ENCODE results near the gene KIF26B. TPM values are rescaled to one million over a fixed set of nuclear protein-coding genes. Genes with fewer than 3 reads are reported as not detected.
"Not testable (repeated sequence)": the region's sequence is repeated elsewhere in the genome, so short reads cannot be mapped to it uniquely, and the experiment has no call there.

The KIF26B gene
- total RNA-seq, 1 donor from 2014 or later, result 0.49 TPM

- Histone ChIP-seq H3K4me3 (no peak overlapping the region), H3K4me1 (no peaks in the 10 kb centered on the region), H3K27me3 (no peaks in the 10 kb centered on the region), H3K27ac (no peak overlapping the region), H3K9me3 (no peaks in the 10 kb centered on the region), H3K36me3 (no peaks in the 10 kb centered on the region)
- TF ChIP-seq POLR2AphosphoS5 (IDR thresholded peaks at IDR 0.05; ENCODE audit: insufficient read depth in 1 of 2, low read depth in 1 of 2) (no peak), CTCF (IDR thresholded peaks at IDR 0.05) (no peak), POLR2A (IDR thresholded peaks at IDR 0.05) (no peak)
- intact Hi-C loops (cut with DNase I), result no loop called here
- no peak for DNase-seq (ENCODE audit: extremely low spot score in 2 of 2)
These were observed 162.4 kb downstream of the KIF26B start for GRCh38 chr1:245317217-245317616.

- no peaks in the 10 kb centered on the region for H3K9me3 ChIP-seq
- no peaks in the 10 kb centered on the region for H3K27me3 ChIP-seq
- TF ChIP-seq POLR2A (IDR thresholded peaks at IDR 0.05) (no peak), POLR2AphosphoS5 (IDR thresholded peaks at IDR 0.05; ENCODE audit: insufficient read depth in 1 of 2, low read depth in 1 of 2) (no peak), CTCF (IDR thresholded peaks at IDR 0.05) (no peak)
- H3K4me1 ChIP-seq, result no peaks in the 10 kb centered on the region
- intact Hi-C loops (cut with DNase I), result no loop called here
- no peaks in the 10 kb centered on the region for H3K36me3 ChIP-seq
- no peak overlapping the region for H3K4me3 ChIP-seq
- no peak overlapping the region for H3K27ac ChIP-seq
- no peak for DNase-seq (ENCODE audit: extremely low spot score in 2 of 2)
These were observed 164.3 kb downstream of the KIF26B start for GRCh38 chr1:245319094-245319493.

- H3K27ac ChIP-seq, result no peak overlapping the region
- no peaks in the 10 kb centered on the region for H3K36me3 ChIP-seq
- no peak for DNase-seq (ENCODE audit: extremely low spot score in 2 of 2)
- no peaks in the 10 kb centered on the region for H3K4me1 ChIP-seq
- no peak overlapping the region for H3K4me3 ChIP-seq
- TF ChIP-seq CTCF (IDR thresholded peaks at IDR 0.05) (no peak), POLR2A (IDR thresholded peaks at IDR 0.05) (no peak), POLR2AphosphoS5 (IDR thresholded peaks at IDR 0.05; ENCODE audit: insufficient read depth in 1 of 2, low read depth in 1 of 2) (no peak)
- intact Hi-C loops (cut with DNase I), result no loop called here
- no peaks in the 10 kb centered on the region for H3K9me3 ChIP-seq
- H3K27me3 ChIP-seq, result no peaks in the 10 kb centered on the region
These were observed 167.9 kb downstream of the KIF26B start for GRCh38 chr1:245322673-245323072.

GRCh38 chr1:245323765-245324164 is 169.0 kb downstream of the KIF26B start:
- intact Hi-C loops (cut with DNase I); DNase-seq (ENCODE audit: extremely low spot score in 2 of 2); H3K4me3 ChIP-seq; H3K27ac ChIP-seq; H3K9me3 ChIP-seq; H3K4me1 ChIP-seq; H3K36me3 ChIP-seq; H3K27me3 ChIP-seq: not testable (repeated sequence)

- TF ChIP-seq CTCF (IDR thresholded peaks at IDR 0.05), result no peak
- no peak for TF ChIP-seq POLR2A (IDR thresholded peaks at IDR 0.05)
- TF ChIP-seq POLR2AphosphoS5 (IDR thresholded peaks at IDR 0.05; ENCODE audit: insufficient read depth in 1 of 2, low read depth in 1 of 2), result no peak
- no peaks in the 10 kb centered on the region for H3K4me1 ChIP-seq
- no peak for DNase-seq (ENCODE audit: extremely low spot score in 2 of 2)
- H3K27me3 ChIP-seq, result no peaks in the 10 kb centered on the region
- no peaks in the 10 kb centered on the region for H3K36me3 ChIP-seq
- intact Hi-C loops (cut with DNase I), result no loop called here
- H3K9me3 ChIP-seq, result no peaks in the 10 kb centered on the region
- H3K27ac ChIP-seq, result no peak overlapping the region
- no peak overlapping the region for H3K4me3 ChIP-seq
These were observed 171.4 kb downstream of the KIF26B start for GRCh38 chr1:245325922-245326795.
